HS-27A (cell line): ENCODE results near the gene GGN.
A peak's percentile ranks its signal among the peaks of the same experiment; 100 is the strongest.
"Not testable (repeated sequence)": the region's sequence is repeated elsewhere in the genome, so short reads cannot be mapped to it uniquely, and the experiment has no call there.

Source experiments
- DNase-seq: peaks from one replicate; pipeline ENCODE4 v3.0.0-alpha.2; 2012; ENCODE audit warnings: low read depth, missing footprints

GGN gene

DNA sequence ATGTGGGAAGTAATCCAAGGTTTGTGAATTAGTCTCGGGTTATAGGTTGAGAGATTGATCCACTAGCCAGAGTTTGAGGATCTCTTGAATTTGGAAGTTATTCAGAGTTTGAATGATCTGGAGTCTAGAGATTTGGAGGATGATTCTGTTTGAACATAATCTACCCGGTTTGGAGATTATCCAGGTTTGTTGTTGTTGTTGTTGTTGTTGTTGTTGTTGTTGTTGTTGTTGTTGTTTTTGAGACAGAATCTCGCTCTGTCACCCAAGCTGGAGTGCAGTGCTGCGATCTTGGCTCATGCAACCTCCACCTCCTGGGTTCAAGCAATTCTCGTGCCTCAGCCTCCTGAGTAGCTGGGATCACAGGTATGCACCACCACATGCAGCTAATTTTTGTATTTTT, 24.1 kb upstream of the GGN start:
- not testable (repeated sequence) for DNase-seq

DNA sequence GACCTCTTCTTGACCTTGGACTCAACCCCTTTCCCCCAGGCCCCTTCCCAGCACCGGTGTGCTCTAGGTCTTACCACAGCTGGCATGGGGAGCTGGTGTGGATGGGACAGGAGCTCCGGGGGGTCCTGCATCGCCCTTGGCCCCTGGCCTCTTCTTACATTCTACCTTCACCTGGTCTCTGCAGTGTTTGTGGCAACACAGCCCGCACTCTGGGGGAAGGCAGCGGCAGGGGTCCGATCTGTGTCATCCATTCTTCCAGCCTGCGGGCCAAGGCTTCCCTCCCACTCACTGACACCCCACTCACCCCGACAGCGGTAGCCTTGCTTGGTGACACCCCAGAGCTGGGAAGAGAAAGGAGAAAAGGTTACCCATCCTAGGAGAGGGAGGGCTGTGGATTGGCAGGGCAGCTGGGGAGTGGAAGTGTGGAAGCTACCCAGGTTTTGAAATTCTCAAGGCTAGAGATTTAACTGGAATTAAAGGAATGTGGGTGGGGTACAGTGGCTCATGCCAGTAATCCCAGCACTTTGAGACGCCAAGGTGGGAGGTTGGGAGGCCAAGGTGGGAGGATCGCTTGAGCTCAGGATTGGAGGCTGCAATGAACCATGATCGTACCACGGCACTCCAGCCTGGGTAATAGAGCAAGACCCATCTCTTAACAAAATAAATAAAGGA, 23.3 kb upstream of the GGN start:
- no peak for DNase-seq

DNA sequence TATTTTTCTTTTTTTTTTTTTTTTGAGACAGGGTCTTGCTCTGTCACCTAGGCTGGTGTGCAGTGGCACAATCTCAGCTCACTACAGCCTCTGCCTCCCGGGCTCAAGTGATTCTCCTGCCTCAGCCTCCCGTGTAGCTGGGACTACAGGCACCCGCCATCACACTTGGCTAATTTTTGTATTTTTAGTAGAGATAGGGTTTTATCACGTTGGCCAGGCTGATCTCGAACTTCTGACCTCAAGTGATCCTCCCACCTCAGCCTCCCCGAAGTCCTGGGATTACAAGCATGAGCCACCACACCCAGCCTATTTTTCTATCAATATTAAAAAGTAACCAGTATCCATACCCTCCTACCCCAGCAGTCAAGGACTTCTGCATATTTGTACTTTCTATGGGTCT, 22.6 kb upstream of the GGN start:
- DNase-seq = not testable (repeated sequence)

- DNase-seq = no peak
Observed at GRCh38 chr19:38409631-38410133, 21.8 kb upstream of the GGN start.

DNA sequence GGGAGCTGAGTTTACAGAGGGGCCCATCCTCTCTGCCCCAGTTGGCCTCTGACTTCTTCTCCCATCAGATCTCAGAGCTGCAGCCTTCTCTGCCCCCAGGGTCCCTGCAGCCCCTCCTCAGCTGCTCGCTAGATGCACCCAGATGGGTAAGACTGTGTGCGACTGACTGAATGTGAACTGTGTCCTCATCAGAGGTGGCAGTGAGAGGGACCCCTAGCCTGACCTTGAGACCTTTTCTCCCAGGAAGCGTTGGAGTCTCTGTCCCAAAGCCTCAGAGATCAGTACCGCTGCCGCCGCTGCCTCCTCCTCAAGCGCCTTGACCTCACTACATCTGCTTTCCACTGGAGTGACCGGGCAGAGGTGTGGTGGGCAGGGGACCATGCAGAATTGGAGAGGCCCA, 17.4 kb upstream of the GGN start:
- no peak for DNase-seq

DNA sequence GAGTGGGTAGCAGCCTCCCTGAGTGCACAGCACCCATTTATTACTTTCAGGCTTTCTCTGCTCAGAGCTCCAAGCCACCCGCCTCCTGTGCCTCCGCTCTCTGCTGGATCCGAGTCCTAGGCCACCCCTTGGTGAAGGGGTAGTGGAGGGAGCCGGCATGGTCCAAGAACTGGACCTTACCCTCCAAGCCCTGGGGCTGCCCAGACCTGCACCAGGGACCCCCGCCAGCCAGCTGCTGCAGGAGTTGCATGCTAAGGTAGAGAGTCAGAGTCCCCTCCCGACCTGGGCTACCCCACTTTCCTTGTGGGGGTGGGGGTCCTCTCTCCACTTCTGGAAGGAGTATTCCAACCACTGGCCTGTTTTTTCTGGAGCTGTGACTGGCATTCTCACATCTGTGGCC, 17.0 kb upstream of the GGN start:
- DNase-seq = no peak

GRCh38 chr19:38402967-38403674, 15.3 kb upstream of the GGN start, which contains the start of gene FAM98C:
Gene FAM98C (plus strand): TSS chr19:38403093. CDS start chr19:38403154, 61 bp downstream.
- peak; percentile 93 for DNase-seq

- no peak for DNase-seq
Observed at GRCh38 chr19:38402623-38402966, 14.8 kb upstream of the GGN start.

DNA sequence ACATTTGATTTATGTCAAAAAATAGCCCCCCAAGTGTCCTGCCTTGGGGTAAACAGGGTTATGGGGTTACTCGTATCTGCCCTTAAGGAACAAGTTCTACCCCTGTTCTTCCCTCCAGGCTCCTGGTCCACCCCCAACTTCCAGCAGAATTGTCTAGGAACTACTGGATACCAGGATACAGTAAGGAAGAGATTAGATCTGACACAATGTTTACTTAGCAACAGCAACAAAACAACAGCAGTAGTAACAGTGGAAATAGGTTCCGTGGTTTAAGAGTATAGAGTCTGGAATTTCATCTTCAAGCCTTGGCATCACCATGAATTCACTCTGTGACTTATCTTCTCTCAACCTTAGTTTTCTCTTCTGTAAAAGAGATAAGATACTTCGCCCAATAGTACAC, 13.3 kb upstream of the GGN start:
- DNase-seq = no peak

DNA sequence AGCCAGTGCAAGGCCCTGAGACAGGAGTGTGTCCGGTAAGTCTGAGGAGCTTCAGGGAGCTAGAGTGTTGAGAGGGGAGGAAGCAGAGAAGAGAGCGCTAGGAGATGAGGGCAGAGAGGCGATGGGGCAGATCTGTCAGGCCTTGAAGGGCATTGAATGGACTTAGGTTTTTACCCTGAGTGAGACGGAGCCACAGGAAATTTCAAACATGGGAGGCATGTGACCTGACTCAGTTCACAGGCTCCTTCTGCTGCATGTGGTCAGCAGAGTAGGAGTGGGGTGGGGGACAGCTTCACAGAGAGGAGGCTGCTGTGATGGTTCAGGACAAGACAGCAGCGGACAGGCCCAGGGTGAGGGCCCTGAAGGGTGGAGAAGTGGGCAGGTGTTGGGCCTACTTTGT, 12.5 kb upstream of the GGN start:
- DNase-seq = no peak

GRCh38 chr19:38399537-38399936, 11.7 kb upstream of the GGN start:
- no peak for DNase-seq

- no peak for DNase-seq
Observed at GRCh38 chr19:38399081-38399480, 11.2 kb upstream of the GGN start.

DNA sequence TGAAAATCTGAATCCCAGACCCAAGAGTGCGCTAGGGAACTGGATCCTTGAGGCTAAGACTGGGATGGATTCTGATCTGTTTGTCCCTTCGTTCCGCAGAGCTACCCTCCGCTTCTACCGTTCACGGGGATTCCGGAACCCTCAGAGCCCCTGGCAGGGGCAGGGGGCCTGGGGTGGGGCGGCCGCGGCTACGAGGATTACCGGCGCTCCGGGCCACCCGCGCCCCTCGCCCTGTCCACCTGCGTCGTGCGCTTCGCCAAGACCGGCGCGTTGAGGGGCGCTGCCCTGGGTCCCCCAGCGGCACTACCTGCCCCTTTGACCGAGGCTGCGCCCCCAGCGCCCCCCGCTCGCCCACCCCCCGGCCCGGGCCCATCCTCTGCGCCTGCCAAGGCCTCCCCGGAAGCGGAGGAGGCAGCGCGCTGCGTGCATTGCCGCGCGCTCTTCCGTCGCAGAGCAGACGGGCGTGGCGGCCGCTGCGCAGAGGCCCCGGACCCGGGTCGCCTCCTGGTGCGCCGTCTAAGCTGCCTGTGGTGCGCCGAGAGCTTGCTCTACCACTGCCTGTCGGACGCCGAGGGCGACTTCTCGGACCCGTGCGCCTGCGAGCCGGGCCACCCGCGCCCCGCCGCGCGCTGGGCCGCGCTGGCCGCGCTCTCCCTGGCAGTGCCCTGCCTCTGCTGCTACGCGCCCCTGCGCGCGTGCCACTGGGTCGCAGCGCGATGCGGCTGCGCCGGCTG, 7.7 kb upstream of the GGN start:
- no peak for DNase-seq

DNA sequence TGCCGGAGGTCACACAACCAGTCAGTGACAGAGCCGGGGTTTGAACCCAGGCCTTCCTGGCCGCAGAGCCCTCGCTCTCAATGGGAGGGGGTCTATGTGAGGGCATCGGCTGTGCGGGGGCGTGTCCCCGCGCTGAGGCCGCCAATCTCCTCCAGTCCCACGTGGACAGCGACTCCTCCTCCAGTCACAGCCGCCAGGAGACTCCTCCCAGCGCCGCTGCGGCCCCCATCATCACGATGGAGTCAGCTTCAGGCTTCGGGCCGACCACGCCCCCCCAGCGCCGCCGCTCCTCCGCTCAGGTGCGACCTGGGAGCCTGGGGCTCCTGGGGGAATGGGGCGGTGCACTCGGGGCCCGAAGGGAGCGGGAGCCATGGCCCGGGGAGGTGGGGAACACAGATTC, 6.7 kb upstream of the GGN start:
- DNase-seq = no peak

DNA sequence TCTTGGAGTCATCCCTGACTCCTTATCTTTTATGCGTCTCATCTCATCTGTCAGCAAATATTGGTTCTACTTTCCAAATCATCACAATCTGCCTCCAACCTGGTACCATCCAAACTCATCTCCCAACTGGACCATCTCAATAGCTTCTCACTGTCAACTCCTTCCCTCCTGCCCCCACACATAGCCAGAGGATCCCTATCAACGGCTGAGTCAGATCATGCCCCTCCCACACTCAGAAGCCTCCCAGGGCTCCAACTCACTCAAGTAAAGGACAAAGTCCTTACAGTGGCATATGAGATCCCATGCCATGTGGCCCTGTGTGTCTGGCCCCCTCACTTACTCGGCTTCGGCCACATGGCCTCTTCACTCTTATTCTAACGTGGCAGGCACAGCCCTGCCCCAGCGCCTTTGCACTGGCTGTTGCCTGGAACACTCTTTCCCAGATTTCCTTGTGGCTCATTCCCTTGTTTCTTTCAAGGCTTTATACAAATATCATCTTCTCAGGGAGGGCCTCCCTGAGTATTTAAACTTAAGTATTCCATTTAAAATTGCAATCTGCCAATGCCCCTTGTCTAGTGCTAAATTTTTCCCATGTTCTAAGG, 5.0 kb upstream of the GGN start:
- no peak for DNase-seq

GRCh38 chr19:38391911-38392464, 4.2 kb upstream of the GGN start:
- no peak for DNase-seq

DNA sequence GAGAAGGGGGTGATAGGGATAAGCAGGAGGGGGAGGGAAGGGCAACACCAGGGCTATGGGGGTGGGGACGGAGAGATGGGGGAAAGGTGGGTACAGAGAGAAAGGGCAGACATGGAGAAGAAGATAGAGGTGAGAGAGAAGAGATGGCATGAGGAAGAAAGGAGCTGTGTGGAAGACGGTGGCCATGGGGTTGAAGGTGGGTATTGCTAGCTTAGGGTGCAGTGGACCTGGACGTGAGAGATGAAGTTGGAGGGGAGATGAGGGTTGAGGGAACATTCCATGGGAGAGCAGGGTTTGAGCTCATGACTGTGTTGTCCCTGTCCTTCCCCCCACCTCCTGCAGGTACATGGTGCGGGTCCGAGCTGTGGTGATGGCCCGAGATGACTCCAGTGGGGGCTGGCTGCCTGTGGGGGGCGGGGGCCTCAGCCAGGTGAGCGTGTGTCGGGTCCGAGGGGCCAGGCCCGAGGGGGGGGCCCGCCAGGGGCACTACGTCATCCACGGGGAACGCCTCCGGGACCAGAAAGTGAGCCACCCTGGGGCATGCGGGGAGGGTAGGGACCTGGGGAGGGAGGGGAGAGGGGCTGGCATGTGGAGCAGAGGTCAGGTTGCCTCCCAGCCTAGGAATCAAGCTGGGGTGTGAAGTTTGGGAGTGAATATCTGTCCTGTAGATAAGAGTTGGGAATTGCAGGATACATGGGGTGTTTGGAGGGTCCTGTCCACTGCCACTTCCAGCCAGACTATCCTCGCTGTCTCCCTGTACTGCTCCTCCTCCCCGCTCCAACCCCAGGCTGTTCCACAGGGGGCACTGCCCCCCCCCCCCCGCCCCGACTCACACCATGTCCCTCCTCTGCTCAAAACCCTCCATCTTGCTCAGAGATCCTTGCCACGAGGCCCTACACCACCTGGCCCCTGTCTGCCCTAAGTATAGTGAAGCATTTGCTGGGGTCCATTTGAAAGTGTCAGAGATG, 2.4 kb upstream of the GGN start:
- DNase-seq = no peak

- DNase-seq = peak; percentile 76
Observed at GRCh38 chr19:38389101-38389925, 1.5 kb upstream of the GGN start.

- DNase-seq = no peak
Observed at GRCh38 chr19:38388349-38389100, 691 bp upstream of the GGN start, which contains the start of gene SPRED3. Gene SPRED3 (plus strand): TSS chr19:38388697. CDS start chr19:38390303, 1,606 bp downstream.
